HG03135 (cell line): Measurements from ENCODE around the gene ZBTB44.

Experiments used
- ATAC-seq: cut with Tn5 transposase; IDR thresholded peaks from one replicate; pipeline ENCODE4 v1.9.1; 2021; ENCODE audit warnings: mild to moderate bottlenecking, moderate library complexity; ENCODE audit not compliant: unreplicated experiment

The ZBTB44 gene

GRCh38 chr11:130216591-130217132 lies 98.1 kb downstream of the ZBTB44 start:
- ATAC-seq: no peak

- ATAC-seq: no peak
Observed at GRCh38 chr11:130216221-130216550, 98.5 kb downstream of the ZBTB44 start.

GRCh38 chr11:130215531-130216220 lies 99.0 kb downstream of the ZBTB44 start:
- no peak for ATAC-seq

GRCh38 chr11:130214861-130215530 lies 99.7 kb downstream of the ZBTB44 start:
- ATAC-seq: no peak

- ATAC-seq: no peak
Observed at GRCh38 chr11:130213979-130214281, 100.8 kb downstream of the ZBTB44 start.

GRCh38 chr11:130213143-130213978 lies 101.4 kb downstream of the ZBTB44 start:
- peak; percentile 89 for ATAC-seq

- ATAC-seq: no peak
Observed at GRCh38 chr11:130212431-130212961, 102.2 kb downstream of the ZBTB44 start.

GRCh38 chr11:130211781-130212401 lies 102.8 kb downstream of the ZBTB44 start:
- no peak for ATAC-seq

GRCh38 chr11:130211144-130211543 lies 103.6 kb downstream of the ZBTB44 start:
- ATAC-seq: no peak

- no peak for ATAC-seq
Observed at GRCh38 chr11:130209954-130210854, 104.5 kb downstream of the ZBTB44 start.

GRCh38 chr11:130209128-130209932 lies 105.4 kb downstream of the ZBTB44 start:
- ATAC-seq: no peak

GRCh38 chr11:130208241-130209127 lies 106.2 kb downstream of the ZBTB44 start:
- no peak for ATAC-seq

GRCh38 chr11:130206141-130206540 lies 108.6 kb downstream of the ZBTB44 start:
- ATAC-seq: no peak

GRCh38 chr11:130204703-130205095 lies 110.0 kb downstream of the ZBTB44 start:
- ATAC-seq: no peak

GRCh38 chr11:130203766-130204702 lies 110.7 kb downstream of the ZBTB44 start:
- no peak for ATAC-seq

- ATAC-seq: no peak
Observed at GRCh38 chr11:130202818-130203689, 111.7 kb downstream of the ZBTB44 start.
